Left ventricle myocardium inferior (tissue), 1 donor: Measurements from ENCODE around the gene SERTM2. TPM values are rescaled to one million over a fixed set of nuclear protein-coding genes. Genes with fewer than 3 reads are reported as not detected.

Experiments
- DNase-seq: peaks from one replicate; pipeline ENCODE4 v3.0.0-alpha.2; 2020
- H3K27ac ChIP-seq: fragments of 200-600 bp; replicated peaks from 2 replicates; pipeline ENCODE4 v1.8.0; 2021
- H3K27me3 ChIP-seq: fragments of 200-600 bp; 2 replicates; pipeline ENCODE4 v1.8.0; 2021; ENCODE audit warnings: low read depth
- H3K36me3 ChIP-seq: fragments of 200-600 bp; 2 replicates; pipeline ENCODE4 v1.8.0; 2021
- H3K4me1 ChIP-seq: fragments of 200-600 bp; 2 replicates; pipeline ENCODE4 v1.8.0; 2021
- H3K4me3 ChIP-seq: fragments of 200-600 bp; 2 replicates; pipeline ENCODE4 v1.8.0; 2021; ENCODE audit warnings: mild to moderate bottlenecking, moderate library complexity
- H3K9me3 ChIP-seq: fragments of 200-600 bp; replicated peaks from 2 replicates; pipeline ENCODE4 v1.8.0; 2021
- intact Hi-C: fragments of 100-400 bp; cut with micrococcal nuclease; formaldehyde crosslinking; loops from one replicate; pipeline ENCODE4 v1.11.0; 2022
- long read RNA-seq: library from polyadenylated mRNA; unstranded; transcript quantifications from one replicate; pipeline ENCODE4 v2.0.0, GENCODE V29; 2021
- total RNA-seq: library from RNA; stranded (reverse); fragmentation: NEBNext Ultra II Directional; extraction: Animal tissue kit (Norgen Biotek cat#: 25700); gene quantifications from one replicate; pipeline ENCODE4 v1.2.1, GENCODE V29; 2021
- TF ChIP-seq, protein P1 (sequence below): fragments of 200-600 bp; IDR thresholded peaks from 2 replicates; pipeline ENCODE4 v1.8.0; 2021; ENCODE audit warnings: antibody characterized with exemption, mild to moderate bottlenecking, borderline replicate concordance
- donor health status: DM: no; HTN: yes; CAD: no; lungs with severe emphysema.

SERTM2 gene
- not detected for total RNA-seq
- long read RNA-seq, result 0 reads

DNA sequence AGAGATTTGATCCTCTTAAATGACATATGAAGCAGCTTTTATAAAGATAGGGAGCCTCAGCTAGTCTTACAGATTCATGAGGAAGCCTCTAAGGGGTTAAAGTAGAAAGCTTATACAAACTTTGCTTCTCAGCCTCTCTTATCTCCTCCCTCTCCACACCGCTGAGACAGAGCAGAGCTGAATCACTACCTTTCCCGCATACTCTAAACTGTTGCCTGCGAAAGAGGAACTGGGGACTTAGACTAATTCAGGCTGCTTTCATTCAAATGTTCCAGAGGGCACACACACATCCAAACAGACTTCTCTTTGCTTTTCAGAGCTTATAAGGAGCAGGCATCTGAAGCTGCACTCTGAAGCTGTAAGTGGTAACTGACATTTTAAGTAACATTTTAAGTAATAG, at the start of gene SERTM2:
Gene SERTM2, plus strand, starts transcription at position 169 of the 400 bp plus-strand sequence. CDS start 7,213 bp downstream, outside the sequence.
- intact Hi-C loops, result no loop called here
- TF ChIP-seq, protein P1, sequence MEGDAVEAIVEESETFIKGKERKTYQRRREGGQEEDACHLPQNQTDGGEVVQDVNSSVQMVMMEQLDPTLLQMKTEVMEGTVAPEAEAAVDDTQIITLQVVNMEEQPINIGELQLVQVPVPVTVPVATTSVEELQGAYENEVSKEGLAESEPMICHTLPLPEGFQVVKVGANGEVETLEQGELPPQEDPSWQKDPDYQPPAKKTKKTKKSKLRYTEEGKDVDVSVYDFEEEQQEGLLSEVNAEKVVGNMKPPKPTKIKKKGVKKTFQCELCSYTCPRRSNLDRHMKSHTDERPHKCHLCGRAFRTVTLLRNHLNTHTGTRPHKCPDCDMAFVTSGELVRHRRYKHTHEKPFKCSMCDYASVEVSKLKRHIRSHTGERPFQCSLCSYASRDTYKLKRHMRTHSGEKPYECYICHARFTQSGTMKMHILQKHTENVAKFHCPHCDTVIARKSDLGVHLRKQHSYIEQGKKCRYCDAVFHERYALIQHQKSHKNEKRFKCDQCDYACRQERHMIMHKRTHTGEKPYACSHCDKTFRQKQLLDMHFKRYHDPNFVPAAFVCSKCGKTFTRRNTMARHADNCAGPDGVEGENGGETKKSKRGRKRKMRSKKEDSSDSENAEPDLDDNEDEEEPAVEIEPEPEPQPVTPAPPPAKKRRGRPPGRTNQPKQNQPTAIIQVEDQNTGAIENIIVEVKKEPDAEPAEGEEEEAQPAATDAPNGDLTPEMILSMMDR, result no peak
- no peaks in the 10 kb centered on the region for H3K4me1 ChIP-seq
- no peak within 1 kb of the TSS for H3K4me3 ChIP-seq
- no peak within 1 kb of the TSS for H3K27ac ChIP-seq
- H3K9me3 ChIP-seq, result no peaks in the 10 kb centered on the region
- no peaks in the 10 kb centered on the region for H3K27me3 ChIP-seq
- no peak for DNase-seq
- no peaks in the 10 kb centered on the region for H3K36me3 ChIP-seq

DNA sequence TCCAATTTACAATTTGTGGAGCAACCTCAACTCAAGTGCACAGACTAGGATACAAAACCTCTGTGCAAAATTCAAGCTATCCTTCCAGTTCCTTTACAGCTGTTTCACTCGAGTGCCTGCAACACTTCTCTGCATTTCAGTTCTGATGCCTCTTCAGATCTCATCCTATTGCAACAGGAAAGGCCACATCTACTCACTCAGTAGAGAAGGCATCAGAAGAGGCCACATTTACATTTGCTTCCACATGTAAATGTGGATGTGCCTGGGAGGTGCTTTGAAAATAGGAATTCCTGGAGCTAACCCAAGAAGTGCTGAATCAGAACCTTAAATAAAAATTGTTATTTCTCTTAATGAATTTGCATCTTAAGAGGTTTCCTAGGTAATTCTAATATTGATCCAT, 45.8 kb upstream of the SERTM2 start:
- H3K9me3 ChIP-seq, result no peaks in the 10 kb centered on the region
- no peaks in the 10 kb centered on the region for H3K36me3 ChIP-seq
- intact Hi-C loops, result no loop called here

DNA sequence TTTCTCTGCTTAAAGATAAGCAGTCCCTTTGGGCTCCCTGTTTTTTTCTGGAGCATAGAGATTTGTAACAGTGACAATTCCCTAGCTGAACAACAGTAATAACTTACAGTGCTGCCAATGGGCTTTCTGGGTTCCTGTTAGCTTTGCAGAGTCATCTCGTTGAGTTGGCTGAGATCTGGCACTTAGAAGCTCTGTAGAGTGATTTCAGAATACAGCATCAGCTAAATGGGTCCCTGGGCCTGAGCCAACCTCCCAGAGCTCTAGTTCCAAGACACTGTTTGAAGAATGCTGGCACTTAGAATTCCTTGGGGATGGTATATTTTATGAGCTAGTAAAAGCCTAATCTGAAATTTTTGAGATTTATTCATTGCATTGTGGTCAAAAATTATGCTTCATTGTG, 43.5 kb upstream of the SERTM2 start:
- H3K9me3 ChIP-seq, result no peaks in the 10 kb centered on the region
- H3K27me3 ChIP-seq, result no peaks in the 10 kb centered on the region
- TF ChIP-seq, protein P1, result no peak
- peak; percentile 22 for DNase-seq
- H3K36me3 ChIP-seq, result no peaks in the 10 kb centered on the region
- H3K27ac ChIP-seq, result no peak overlapping the region
- intact Hi-C loops, result no loop called here
- H3K4me3 ChIP-seq, result no peak overlapping the region
- no peaks in the 10 kb centered on the region for H3K4me1 ChIP-seq

More for the DNA sequence above, 45.8 kb upstream of the SERTM2 start:
- TF ChIP-seq, protein P1, result no peak
- no peak overlapping the region for H3K27ac ChIP-seq
- H3K4me1 ChIP-seq, result no peaks in the 10 kb centered on the region
- H3K27me3 ChIP-seq, result no peaks in the 10 kb centered on the region
- DNase-seq, result no peak
- H3K4me3 ChIP-seq, result no peak overlapping the region

DNA sequence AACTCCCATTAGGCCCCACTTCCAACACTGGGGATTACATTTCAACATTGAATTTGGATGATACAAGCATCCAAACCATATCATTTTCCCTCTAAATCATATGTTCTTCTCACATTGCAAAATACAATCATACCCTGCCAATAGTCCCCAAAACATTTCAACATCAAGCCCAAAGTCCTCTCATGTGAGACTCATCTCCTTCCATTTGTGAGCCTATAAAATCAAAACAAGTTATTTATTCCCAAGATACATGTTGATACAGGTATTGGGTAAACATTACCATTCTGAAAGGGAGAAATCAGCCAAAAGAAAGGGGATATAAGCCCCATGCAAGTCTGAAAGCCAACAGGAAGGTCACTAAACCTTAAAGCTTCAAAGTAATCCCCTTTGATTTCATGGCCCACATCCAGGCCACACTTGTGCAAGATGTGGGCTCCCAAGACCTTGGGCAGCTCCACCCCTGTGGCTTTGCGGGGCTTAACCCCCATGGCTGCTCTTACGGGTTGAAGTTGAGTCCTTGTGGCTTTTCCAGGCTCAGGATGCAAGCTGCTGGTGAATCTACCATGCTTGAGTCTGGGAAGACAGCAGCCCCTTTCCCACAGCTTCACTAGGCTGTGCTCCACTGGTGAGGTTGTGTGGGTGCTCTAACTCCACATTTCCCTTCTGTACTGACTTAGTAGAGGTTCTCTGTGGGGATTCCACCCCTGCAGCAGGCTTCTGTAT, 40.6 kb upstream of the SERTM2 start:
- intact Hi-C loops, result no loop called here
- no peak overlapping the region for H3K27ac ChIP-seq

DNA sequence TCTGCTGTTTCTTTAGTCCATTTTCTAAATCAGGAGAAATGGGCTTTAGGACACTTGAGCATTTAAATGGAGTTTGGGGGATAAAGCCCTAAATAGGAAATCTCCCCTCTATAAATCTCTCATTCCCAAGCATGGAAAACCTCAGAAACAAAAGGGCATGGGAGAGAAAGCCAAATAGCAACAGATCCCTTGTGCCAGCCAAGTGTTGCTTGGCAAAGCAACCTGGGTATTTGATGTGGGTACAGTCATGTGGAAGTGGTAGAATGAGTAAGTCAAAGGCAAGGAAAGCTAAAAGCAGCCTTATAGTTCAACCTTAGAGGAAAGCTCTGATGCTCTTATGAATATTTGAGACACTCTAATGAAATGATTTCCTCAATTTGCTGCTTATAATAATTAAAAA, 29.5 kb upstream of the SERTM2 start:
- Histone ChIP-seq H3K27ac (no peak overlapping the region), H3K4me3 (no peak overlapping the region), H3K36me3 (no peaks in the 10 kb centered on the region), H3K9me3 (no peaks in the 10 kb centered on the region), H3K4me1 (no peaks in the 10 kb centered on the region), H3K27me3 (no peaks in the 10 kb centered on the region)
- TF ChIP-seq, protein P1, result no peak
- DNase-seq, result no peak
- intact Hi-C loops, result no loop called here

More for the DNA sequence above, 40.6 kb upstream of the SERTM2 start:
- H3K9me3 ChIP-seq, result no peaks in the 10 kb centered on the region
- TF ChIP-seq, protein P1, result no peak
- no peak for DNase-seq
- H3K27me3 ChIP-seq, result no peaks in the 10 kb centered on the region
- H3K4me1 ChIP-seq, result no peaks in the 10 kb centered on the region
- H3K4me3 ChIP-seq, result no peak overlapping the region
- H3K36me3 ChIP-seq, result no peaks in the 10 kb centered on the region
